ENCODE data around the gene FNDC3B. TPM values are rescaled to one million over a fixed set of nuclear protein-coding genes. Genes with fewer than 3 reads are reported as not detected.

The FNDC3B gene
- total RNA-seq, 1 experiment from 2014 or later, result 74.4 TPM

- DNase-seq (ENCODE audit: low spot score), result no peak
Measured at GRCh38 chr3:172073262-172073915, 34.0 kb downstream of the FNDC3B start.

DNA sequence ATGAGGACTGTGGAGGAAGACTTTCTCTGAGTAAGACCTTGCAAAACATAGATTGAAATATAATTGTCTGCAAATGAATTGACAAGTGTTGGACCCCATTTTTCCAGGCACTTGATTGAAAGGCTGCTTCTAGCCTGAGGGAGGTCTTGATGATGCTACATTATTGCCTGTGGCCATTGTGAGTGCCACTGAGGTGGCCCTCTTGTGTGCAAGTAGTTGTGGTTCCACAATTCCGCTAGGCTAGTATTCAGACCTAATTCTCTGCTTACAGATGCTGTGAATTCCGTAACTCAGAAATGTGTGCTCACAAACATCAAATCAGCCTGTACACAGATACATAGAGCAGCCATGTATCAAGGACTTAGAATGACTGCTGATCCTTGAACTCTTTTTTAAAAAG, 34.7 kb downstream of the FNDC3B start:
- no peak for DNase-seq (ENCODE audit: low spot score)

- no peak for DNase-seq (ENCODE audit: low spot score)
Measured at GRCh38 chr3:172074586-172074985, 35.2 kb downstream of the FNDC3B start.

- no peak for DNase-seq (ENCODE audit: low spot score)
Measured at GRCh38 chr3:172076212-172076611, 36.8 kb downstream of the FNDC3B start.

DNA sequence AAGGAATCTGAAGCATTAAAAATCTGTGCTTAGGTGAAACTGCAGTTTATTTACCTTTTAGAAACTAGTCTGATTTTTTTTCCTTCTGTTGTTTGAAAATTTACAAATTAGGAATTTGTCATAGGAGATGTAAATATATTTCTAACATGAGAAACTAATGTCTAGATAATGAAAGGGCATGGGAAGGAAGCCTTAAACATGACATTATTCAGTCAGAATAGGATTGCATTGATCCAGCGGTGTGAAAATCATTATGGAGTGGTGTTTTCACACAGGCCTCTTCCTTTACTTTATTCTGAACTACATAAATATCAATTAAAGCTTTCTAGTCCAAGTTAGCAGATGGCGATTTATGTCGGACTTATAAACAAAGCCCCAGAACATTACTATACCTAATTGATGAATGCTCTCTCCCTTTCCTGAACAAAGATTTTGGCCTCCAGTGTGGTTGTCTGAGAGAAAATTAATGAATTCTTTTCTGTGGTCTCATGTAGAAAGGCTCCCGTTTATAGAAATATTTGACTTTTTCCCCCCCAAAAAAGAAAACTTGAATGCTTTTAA, 37.9 kb downstream of the FNDC3B start:
- no peak for DNase-seq (ENCODE audit: low spot score)

DNA sequence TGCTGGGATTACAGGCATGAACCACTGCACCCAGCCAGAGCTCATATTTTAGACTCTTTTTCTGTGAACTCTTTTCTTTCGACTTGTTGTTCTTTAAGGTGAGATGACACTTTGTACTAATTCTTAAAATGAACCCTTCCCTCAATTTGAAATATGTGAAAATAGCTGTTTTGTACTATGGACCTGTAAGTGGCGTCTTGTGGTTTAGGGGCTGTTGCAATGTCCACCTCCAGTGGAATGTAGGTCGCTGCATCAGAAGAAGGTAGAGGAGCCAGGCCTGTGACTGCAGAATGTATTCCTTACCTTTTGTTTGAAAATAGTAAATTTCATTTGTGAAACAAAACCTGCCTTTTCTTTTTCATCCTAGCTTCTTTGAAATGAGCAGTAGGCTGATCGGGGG, 38.9 kb downstream of the FNDC3B start:
- no peak for DNase-seq (ENCODE audit: low spot score)

GRCh38 chr3:172078721-172079120, 39.3 kb downstream of the FNDC3B start:
- DNase-seq (ENCODE audit: low spot score), result no peak

GRCh38 chr3:172079326-172079976, 40.1 kb downstream of the FNDC3B start:
- DNase-seq (ENCODE audit: low spot score), result no peak

DNA sequence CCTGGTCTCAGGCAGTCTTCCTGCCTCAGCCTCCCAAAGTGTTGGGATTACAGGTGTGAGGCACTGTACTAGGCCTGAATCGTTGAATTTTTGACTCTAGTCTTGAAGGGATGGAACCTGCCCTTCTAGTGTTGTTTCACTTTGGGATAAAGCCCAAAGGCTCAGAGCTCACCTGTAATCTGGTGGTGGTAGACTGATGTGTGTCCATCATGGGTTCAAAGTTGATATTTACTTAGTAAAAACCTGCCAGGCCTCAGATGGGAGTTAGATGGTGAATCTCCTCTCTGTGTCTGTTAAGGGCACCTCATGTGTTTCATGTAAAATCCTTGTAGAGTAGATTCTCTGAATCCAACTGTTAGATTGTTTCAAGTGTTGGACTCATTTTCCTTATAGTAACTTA, 41.1 kb downstream of the FNDC3B start:
- no peak for DNase-seq (ENCODE audit: low spot score)

DNA sequence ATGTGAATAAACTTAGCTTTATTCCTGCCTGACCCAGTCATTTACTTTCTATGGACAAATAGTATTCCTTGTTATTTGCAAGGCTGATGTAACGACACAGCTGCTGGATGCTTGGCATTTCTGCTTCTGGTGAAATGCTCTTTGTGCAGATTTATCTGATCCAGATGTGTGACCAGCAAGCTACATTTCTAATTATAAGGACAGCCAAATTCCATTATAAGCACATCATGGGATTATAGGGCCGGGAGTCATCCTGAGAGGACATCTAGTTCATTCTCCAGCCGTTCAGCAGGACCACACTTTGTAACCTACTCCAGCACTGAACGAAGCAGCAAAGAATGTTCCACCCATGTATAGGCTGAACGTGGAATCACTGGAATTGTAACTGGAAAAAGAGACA, 42.9 kb downstream of the FNDC3B start:
- peak; percentile 26 for DNase-seq (ENCODE audit: low spot score)

DNA sequence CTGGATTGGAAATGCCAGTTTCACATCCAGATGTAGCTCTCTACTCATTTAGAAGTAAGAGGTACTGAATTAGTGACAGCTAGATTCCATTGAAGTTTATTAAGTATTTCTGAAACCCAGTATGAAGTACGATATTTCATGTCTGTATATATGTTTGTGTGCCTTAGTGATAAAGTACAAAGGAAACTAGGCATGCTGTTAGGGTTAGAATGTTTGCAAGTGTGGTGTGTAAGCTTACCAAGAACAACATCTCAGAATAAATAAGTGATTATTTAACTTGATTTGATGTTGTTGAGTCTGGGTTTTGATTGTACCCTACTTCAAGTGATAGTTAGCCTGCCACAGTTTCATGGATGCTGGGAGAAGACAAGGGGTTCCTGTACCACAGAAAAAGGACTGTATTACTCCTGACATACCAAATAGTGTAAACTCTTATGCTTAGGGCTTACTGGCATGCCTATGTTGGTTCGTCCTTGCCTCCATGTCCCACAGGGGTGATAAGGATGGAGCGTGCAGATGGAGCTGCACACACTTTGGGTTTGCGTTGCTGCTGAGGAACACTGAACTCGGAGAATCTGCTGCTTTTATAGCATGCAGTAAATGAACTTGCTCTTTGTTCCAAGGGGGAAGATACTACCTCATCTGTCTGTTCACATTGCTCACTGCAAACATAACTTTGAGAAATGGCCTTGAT, 43.6 kb downstream of the FNDC3B start:
- no peak for DNase-seq (ENCODE audit: low spot score)

- DNase-seq (ENCODE audit: low spot score), result no peak
Measured at GRCh38 chr3:172083995-172084409, 44.6 kb downstream of the FNDC3B start.

- DNase-seq (ENCODE audit: low spot score), result no peak
Measured at GRCh38 chr3:172084871-172085556, 45.6 kb downstream of the FNDC3B start.

DNA sequence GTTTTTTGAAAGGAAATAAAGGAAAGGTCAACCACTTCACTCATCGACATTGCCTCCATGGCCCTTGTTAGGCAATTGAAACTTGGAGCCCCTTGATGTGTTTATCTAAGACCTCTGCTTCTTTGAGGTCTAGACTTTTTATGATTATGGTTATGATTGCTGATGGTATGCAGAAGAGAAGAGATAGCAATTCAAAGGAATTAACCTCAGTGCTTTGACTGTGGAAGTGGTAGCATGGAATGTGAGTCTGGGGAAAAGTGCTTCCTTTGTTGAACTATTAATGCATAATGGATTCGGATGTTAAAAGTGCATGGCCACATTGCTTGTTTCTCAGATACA, 46.1 kb downstream of the FNDC3B start:
- no peak for DNase-seq (ENCODE audit: low spot score)

DNA sequence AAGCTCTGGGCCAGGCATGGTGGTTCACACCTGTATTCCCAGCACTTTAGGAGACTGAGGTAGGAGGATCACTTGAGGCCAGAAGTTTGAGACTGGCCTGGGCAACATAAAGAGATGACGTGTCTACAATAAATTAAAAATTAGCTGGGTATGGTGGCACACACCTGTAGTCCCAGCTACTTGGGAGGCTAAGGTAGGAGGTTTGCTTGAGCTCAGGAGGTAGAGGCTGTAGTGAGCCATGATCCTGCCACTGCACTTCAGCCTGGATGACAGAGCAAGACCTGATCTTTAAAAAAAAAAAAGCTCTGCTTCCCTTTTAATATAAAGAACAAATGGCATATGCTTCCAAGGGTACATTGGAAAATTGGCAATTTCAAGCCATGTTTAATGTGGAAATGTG, 46.7 kb downstream of the FNDC3B start:
- DNase-seq (ENCODE audit: low spot score), result no peak

DNA sequence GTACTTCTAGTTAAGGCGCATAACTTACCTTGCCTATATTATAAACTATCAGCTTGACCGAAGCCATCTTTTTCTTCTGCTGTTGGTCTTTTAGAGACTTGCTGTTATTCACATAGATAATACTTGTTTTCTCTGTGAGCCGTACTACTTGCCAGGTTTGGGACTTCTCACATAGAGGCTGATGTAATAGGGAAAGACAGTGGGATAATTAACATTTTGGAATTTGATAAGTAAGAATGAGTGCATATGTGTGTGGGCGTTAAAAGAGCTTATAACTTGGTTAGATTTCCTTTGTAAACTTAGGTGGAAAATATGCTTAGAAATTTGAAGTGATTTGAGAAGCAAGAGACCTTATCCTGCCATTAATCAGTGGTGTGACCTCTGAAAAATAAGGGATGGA, 47.8 kb downstream of the FNDC3B start:
- DNase-seq (ENCODE audit: low spot score), result no peak

GRCh38 chr3:172087602-172088580, 48.5 kb downstream of the FNDC3B start:
- no peak for DNase-seq (ENCODE audit: low spot score)

DNA sequence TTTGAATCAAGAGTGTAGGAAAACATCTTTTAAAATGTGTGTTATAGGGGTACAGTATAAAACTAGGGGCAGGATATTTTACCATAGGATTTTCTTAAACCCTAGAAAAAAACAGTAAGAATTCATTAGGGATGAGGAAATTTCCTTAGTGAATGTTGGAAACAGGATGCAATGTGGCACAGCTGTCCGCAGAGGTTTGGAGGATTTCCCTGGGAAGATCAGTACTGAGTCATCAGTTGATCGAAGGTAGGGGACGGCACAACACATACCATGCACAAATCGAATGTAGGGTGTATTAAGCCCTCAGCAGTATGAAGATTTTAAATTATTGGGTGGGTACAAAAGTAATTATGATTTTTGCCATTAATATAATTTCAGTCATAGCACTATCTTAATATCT, 49.9 kb downstream of the FNDC3B start:
- DNase-seq (ENCODE audit: low spot score), result peak; percentile 25

GRCh38 chr3:172090035-172090434, 50.7 kb downstream of the FNDC3B start:
- no peak for DNase-seq (ENCODE audit: low spot score)

DNA sequence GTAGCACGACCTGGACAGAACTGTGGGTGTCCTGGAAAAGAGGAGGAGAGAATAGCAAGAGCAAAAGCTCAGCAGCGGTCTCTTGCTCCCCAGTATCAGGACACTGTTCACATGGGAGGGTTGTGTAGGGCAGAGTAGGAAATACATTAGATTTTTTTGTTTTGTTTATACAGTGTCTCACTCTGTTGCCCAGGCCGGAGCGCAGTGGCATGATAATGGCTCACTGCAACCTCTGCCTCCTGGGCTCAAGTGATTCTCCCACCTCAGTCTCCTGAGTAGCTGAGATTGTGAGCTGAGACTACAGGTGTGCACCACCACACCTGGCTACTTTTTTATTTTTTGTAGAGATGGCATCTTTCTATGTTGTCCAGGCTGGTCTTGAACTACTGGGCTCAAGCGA, 53.3 kb downstream of the FNDC3B start:
- no peak for DNase-seq (ENCODE audit: low spot score)

Measured in A172 (cell line).